Muscle layer of colon (tissue), 2 donors: ENCODE results near the gene MEN1.
A peak's percentile ranks its signal among the peaks of the same experiment; 100 is the strongest.

Experiments used
- H3K27ac ChIP-seq: one replicate; pipeline ENCODE4 v1.7.0; 2013; ENCODE audit warnings: low read depth, mild to moderate bottlenecking, low read length, moderate library complexity
- H3K27me3 ChIP-seq, 2 donors: one replicate each; pipeline ENCODE4 v1.7.0; 2013; ENCODE audit warnings: low read length in 2 of 2, mild to moderate bottlenecking in 2 of 2; ENCODE audit not compliant: insufficient read depth in 2 of 2, control insufficient read depth in 1 of 2
- H3K36me3 ChIP-seq: one replicate; pipeline ENCODE4 v1.7.0; 2013; ENCODE audit warnings: mild to moderate bottlenecking, low read length; ENCODE audit not compliant: insufficient read depth
- H3K4me1 ChIP-seq: one replicate; pipeline ENCODE4 v1.7.0; 2013; ENCODE audit warnings: mild to moderate bottlenecking, low read length; ENCODE audit not compliant: insufficient read depth
- H3K4me3 ChIP-seq, 2 donors: one replicate each; pipeline ENCODE4 v1.7.0; 2013; ENCODE audit warnings: low read length in 2 of 2, low read depth in 1 of 2, mild to moderate bottlenecking in 1 of 2, moderate library complexity in 1 of 2
- H3K9ac ChIP-seq: one replicate; pipeline ENCODE4 v1.7.0; 2013; ENCODE audit warnings: low read length
- H3K9me3 ChIP-seq: one replicate; pipeline ENCODE4 v1.7.0; 2013; ENCODE audit warnings: mild to moderate bottlenecking, low read length
- donor health status: abdominal sarcoma.
- donor health status: Adenocarcinoma of cecum.

The MEN1 gene

DNA sequence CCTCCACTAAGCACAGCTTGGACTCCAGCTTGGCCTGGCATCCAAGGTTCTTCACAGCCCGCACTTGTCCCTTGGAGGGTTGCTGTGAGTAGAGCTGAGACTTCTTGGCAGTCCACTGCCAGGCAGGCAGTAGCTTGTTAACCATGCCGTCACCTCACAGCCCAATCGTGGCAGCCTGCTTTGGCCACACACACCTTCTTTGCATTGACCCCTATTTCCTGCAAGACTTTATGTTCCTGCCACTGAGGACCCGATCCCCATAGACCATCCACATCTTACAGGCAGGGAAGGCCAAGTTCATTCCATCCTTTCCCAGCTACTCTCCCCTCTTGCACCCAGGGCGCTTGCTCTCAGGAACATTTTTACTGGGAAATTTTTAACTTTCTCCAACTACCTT lies 48.1 kb downstream of the MEN1 start:
- peaks cover 64% of the 10 kb centered on the region for H3K4me1 ChIP-seq
- H3K36me3 ChIP-seq = peaks cover 38% of the 10 kb centered on the region
- H3K4me3 ChIP-seq = no peak overlapping the region

DNA sequence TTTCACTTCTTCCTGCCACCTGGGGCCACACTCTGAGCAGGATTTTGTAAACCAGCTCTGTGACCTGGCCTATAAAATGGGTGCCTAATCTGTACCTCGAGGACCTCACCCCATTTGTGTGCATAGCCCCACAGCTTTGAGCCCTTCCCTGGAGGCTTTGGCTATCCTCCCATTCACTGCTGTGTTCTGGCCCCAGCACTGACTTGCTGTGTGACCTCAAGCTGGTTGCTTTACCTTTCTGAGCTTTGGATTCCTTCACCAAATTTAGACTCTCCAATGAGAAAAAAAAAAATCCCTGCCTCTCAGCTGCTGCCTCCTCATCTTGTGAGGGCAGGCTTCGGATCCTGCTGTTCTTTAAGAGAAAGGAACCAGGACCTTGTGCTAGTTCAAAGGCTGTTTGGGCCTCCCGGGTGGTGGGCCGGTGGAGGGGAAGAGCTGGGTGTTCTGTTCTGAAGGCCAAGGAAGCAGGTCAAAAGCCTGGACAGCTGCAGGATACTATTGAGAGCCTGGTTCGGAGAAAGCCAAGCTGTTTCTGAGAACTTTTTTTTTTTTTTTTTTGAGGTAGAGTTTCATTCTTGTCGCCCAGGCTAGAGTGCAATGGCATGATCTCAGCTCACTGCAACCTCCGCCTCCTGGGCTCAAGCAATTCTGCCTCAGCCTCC lies 49.5 kb downstream of the MEN1 start:
- Histone ChIP-seq H3K9ac (no peak overlapping the region), H3K9me3 (no peaks in the 10 kb centered on the region), H3K27me3 (no peaks in the 10 kb centered on the region), H3K4me1 (peaks cover 63% of the 10 kb centered on the region), H3K27ac (peak overlapping the region; percentile 92), H3K36me3 (peaks cover 36% of the 10 kb centered on the region), H3K4me3 (no peak overlapping the region)

More for the DNA sequence above, 48.1 kb downstream of the MEN1 start:
- H3K27ac ChIP-seq = peak overlapping the region; percentile 64
- H3K9me3 ChIP-seq = no peaks in the 10 kb centered on the region
- H3K27me3 ChIP-seq = no peaks in the 10 kb centered on the region
- H3K9ac ChIP-seq = no peak overlapping the region

DNA sequence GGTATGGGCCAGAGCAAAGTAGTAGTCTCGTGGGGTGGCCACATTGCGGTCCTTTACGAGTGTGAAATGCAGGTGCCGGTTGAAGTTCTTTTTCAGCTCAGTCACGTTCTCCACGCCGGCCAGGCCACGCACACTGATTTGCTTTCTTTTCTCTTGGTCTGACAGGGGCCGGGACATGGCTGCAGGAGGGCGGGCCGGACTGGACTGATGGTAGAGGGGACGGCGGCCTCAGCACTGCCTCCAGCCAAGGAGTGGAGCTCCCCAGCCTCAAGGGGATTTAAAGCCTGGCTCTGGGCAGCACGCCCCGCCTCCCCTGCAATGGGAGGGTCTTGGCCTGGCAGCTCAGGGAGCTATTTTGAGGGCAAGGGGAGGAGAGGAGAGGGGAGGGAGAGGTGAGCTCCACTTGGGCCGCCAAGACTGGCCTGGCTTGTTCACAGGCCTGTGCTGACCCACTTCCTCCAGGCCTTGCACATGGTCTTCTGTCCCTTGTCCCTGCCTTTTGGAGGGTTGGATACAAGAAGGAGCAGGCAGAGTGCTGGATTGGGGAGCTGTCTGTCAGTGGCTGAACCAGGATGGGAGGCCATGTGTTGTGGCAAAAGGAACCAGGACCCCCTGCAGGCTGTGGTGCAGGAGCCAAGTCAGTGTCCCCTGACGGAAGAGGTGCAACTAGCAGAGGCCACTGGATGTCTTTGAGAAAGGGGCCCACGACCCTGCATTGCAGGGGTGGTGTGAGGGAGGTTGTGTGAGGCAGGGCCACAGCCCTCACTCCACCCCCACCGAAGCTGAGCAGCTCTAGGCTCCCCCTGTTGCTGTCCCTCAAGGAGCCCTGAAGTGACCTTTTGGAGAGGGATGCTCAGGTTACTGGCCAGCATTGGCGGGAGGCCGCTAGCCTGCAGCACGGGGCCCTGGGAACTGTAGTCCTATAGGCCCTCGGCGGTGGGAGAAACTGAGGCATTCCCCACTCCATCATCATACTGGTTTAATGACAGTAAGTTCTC lies 50.3 kb downstream of the MEN1 start, which contains the start of gene PYGM:
TSS of gene PYGM (minus strand) at position 253 of the 998 bp plus-strand sequence. CDS start at position 177, 76 bp downstream.
- Histone ChIP-seq H3K27me3 (no peaks in the 10 kb centered on the region), H3K36me3 (peaks cover 31% of the 10 kb centered on the region), H3K4me3 (peak within 1 kb of the TSS; percentile 44 to 64), H3K9me3 (no peaks in the 10 kb centered on the region), H3K9ac (peak within 1 kb of the TSS; percentile 56), H3K27ac (peak within 1 kb of the TSS; percentile 92), H3K4me1 (peaks cover 59% of the 10 kb centered on the region)

DNA sequence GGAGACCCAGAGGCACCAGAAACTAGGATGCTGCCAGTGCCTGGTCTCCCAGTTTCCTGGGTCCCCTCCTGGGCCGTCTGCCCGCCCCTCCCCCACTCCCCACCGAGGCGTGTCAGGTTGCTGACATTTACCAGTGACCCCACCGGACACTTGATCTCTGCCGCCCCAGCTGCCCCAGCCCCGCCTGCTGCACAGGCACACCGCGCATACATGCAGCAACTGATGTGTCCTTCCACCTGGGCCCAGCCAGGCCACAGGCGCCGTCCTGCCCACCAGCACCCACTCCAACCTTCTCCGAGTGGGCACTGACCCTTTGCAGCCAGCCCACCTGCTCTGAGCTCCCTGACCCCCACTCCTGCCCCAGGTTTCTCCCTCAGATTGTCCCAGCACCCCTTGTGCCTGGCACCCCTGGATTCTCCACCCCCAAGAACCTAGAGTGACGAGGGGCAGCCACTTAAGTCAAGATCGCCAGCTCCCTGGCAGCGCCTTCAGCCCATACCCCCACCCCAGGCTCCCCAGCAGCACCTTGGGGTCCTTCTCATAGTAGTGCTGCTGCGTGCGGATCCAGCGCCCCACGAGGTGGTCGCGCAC lies 51.1 kb downstream of the MEN1 start:
- H3K27ac ChIP-seq = peak overlapping the region; percentile 92
- peaks cover 51% of the 10 kb centered on the region for H3K4me1 ChIP-seq
- no peaks in the 10 kb centered on the region for H3K27me3 ChIP-seq
- H3K36me3 ChIP-seq = peaks cover 29% of the 10 kb centered on the region
- peak overlapping the region; percentile 44 to 64 for H3K4me3 ChIP-seq
- H3K9me3 ChIP-seq = no peaks in the 10 kb centered on the region
- peak overlapping the region; percentile 56 for H3K9ac ChIP-seq

- Histone ChIP-seq H3K36me3 (peaks cover 22% of the 10 kb centered on the region), H3K27ac (peak overlapping the region; percentile 92), H3K4me1 (peaks cover 43% of the 10 kb centered on the region), H3K4me3 (peak overlapping the region; percentile 44 to 64), H3K9ac (no peak overlapping the region), H3K27me3 (no peaks in the 10 kb centered on the region), H3K9me3 (no peaks in the 10 kb centered on the region)
Measured at GRCh38 chr11:64758330-64759079, 51.8 kb downstream of the MEN1 start.

GRCh38 chr11:64757549-64758329 lies 52.6 kb downstream of the MEN1 start:
- H3K4me3 ChIP-seq = no peak overlapping the region
- H3K36me3 ChIP-seq = peaks cover 21% of the 10 kb centered on the region
- H3K9ac ChIP-seq = no peak overlapping the region
- H3K9me3 ChIP-seq = no peaks in the 10 kb centered on the region
- peaks cover 36% of the 10 kb centered on the region for H3K4me1 ChIP-seq
- H3K27me3 ChIP-seq = no peaks in the 10 kb centered on the region
- no peak overlapping the region for H3K27ac ChIP-seq

DNA sequence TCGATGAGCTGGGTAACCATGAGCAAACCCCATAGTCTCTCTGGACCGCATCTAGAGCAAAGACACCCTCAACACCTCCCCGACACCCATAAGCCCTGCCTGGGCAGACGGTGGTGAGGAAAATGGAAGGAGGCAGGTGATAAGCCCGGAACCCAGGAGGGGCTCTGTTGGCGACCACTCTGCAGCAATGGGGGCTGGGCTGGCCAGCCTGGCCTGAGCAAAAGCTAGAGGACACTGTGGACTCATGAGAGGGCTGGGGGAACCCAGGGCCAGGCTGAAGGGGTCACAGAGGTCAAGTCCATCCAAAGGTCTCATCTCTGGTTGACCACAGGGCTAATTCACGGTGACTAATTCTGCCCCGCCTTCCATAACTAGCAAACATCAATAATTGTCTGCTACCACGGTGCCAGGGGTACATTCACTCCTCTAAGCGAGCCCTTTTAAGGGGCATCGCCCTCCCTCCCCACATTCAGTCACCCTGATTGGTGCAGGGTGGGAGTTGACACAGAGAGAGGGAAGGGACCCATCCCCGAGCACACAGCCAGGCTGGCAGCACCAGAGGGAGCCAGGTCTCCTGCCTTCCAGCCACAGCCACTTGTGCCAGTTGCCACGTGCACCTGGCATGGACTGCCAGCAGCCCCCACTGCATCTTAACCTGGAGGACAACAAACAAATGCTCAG lies 54.5 kb downstream of the MEN1 start:
- no peak overlapping the region for H3K9ac ChIP-seq
- peaks cover 38% of the 10 kb centered on the region for H3K36me3 ChIP-seq
- H3K27ac ChIP-seq = no peak overlapping the region
- peaks cover 23% of the 10 kb centered on the region for H3K4me1 ChIP-seq
- no peak overlapping the region for H3K4me3 ChIP-seq
- H3K9me3 ChIP-seq = no peaks in the 10 kb centered on the region
- H3K27me3 ChIP-seq = no peaks in the 10 kb centered on the region

GRCh38 chr11:64754919-64755662 lies 55.3 kb downstream of the MEN1 start:
- H3K4me1 ChIP-seq = peaks cover 16% of the 10 kb centered on the region
- H3K36me3 ChIP-seq = peaks cover 43% of the 10 kb centered on the region
- H3K4me3 ChIP-seq = no peak overlapping the region
- H3K9me3 ChIP-seq = no peaks in the 10 kb centered on the region
- H3K9ac ChIP-seq = no peak overlapping the region
- H3K27me3 ChIP-seq = no peaks in the 10 kb centered on the region
- H3K27ac ChIP-seq = no peak overlapping the region

- no peak overlapping the region for H3K27ac ChIP-seq
- peaks cover 44% of the 10 kb centered on the region for H3K36me3 ChIP-seq
- H3K9ac ChIP-seq = no peak overlapping the region
- H3K27me3 ChIP-seq = no peaks in the 10 kb centered on the region
- H3K4me1 ChIP-seq = peaks cover 11% of the 10 kb centered on the region
- no peaks in the 10 kb centered on the region for H3K9me3 ChIP-seq
- H3K4me3 ChIP-seq = no peak overlapping the region
Measured at GRCh38 chr11:64754124-64754918, 56.0 kb downstream of the MEN1 start.
